Nephron progenitor cell (in vitro differentiated cells): Measurements from ENCODE around the gene MGLL.

Source experiments
- DNase-seq: peaks from one replicate; pipeline ENCODE4 v3.0.0; 2021
- H3K27ac Mint-ChIP-seq: 2 replicates; pipeline ENCODE4 v1.8.0; 2021; ENCODE audit warnings: mild to moderate bottlenecking, moderate library complexity, mixed read lengths
- H3K27me3 Mint-ChIP-seq: 2 replicates; pipeline ENCODE4 v1.8.0; 2021; ENCODE audit warnings: mild to moderate bottlenecking, low read depth, mixed read lengths; ENCODE audit not compliant: poor library complexity
- H3K36me3 Mint-ChIP-seq: 2 replicates; pipeline ENCODE4 v1.8.0; 2021; ENCODE audit warnings: low read depth, mixed read lengths
- H3K4me1 Mint-ChIP-seq: 2 replicates; pipeline ENCODE4 v1.8.0; 2021; ENCODE audit warnings: mixed read lengths
- H3K4me3 Mint-ChIP-seq: 2 replicates; pipeline ENCODE4 v1.8.0; 2021; ENCODE audit warnings: mild to moderate bottlenecking, moderate library complexity, mixed read lengths
- H3K9me3 Mint-ChIP-seq: 2 replicates; pipeline ENCODE4 v1.8.0; 2021; ENCODE audit warnings: mild to moderate bottlenecking, moderate library complexity, mixed read lengths
- TF ChIP-seq, protein P1 (sequence below): fragments of 200-600 bp; sonication (generic); IDR thresholded peaks from 2 replicates; pipeline ENCODE4 v1.5.0; 2021; ENCODE audit warnings: antibody characterized with exemption

MGLL gene

DNA sequence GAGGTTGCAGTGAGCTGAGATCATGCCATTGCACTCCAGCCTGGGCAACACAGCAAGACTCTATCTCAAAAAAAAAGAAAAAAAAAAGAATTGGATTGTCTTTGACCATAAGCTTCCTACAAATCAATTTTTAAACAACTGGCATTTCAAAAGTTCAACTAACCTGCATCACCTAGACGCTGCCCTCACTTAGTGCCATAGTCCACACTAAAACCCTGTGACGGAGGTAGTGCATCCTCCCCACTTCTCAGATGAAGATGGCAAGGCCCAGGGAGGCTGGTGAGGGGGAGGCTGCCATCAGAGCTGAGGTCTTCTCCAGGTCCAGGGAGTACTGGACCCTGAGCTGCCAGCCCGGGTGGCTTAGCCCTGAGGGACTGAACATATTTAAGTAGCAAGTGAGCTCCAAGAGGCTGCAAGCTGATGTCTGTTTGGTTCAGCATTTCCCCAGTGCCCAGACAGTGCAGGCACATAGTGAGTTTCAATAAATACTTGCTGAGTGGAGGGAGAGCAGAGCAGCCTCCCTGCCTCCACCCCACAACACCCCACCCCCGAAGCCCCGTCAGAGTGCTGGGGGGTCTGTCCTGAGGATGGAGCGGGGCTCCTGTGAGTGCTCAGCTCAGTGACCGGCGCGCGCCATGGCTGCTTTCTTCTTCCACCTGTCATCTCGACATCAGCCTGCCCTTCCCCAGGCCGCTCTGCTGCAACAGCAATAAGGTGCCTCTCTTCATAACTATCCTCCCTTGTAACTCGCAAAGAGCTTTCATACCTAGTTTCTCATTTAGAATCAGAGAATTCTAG lies 52.8 kb downstream of the MGLL start:
- Mint-ChIP-seq H3K4me3 (no peak overlapping the region), H3K27ac (no peak overlapping the region), H3K4me1 (no peaks in the 10 kb centered on the region), H3K27me3 (peaks cover 3% of the 10 kb centered on the region), H3K36me3 (peaks cover 8% of the 10 kb centered on the region), H3K9me3 (peaks cover 17% of the 10 kb centered on the region)
- TF ChIP-seq, protein P1, sequence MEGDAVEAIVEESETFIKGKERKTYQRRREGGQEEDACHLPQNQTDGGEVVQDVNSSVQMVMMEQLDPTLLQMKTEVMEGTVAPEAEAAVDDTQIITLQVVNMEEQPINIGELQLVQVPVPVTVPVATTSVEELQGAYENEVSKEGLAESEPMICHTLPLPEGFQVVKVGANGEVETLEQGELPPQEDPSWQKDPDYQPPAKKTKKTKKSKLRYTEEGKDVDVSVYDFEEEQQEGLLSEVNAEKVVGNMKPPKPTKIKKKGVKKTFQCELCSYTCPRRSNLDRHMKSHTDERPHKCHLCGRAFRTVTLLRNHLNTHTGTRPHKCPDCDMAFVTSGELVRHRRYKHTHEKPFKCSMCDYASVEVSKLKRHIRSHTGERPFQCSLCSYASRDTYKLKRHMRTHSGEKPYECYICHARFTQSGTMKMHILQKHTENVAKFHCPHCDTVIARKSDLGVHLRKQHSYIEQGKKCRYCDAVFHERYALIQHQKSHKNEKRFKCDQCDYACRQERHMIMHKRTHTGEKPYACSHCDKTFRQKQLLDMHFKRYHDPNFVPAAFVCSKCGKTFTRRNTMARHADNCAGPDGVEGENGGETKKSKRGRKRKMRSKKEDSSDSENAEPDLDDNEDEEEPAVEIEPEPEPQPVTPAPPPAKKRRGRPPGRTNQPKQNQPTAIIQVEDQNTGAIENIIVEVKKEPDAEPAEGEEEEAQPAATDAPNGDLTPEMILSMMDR = no peak
- DNase-seq = no peak

DNA sequence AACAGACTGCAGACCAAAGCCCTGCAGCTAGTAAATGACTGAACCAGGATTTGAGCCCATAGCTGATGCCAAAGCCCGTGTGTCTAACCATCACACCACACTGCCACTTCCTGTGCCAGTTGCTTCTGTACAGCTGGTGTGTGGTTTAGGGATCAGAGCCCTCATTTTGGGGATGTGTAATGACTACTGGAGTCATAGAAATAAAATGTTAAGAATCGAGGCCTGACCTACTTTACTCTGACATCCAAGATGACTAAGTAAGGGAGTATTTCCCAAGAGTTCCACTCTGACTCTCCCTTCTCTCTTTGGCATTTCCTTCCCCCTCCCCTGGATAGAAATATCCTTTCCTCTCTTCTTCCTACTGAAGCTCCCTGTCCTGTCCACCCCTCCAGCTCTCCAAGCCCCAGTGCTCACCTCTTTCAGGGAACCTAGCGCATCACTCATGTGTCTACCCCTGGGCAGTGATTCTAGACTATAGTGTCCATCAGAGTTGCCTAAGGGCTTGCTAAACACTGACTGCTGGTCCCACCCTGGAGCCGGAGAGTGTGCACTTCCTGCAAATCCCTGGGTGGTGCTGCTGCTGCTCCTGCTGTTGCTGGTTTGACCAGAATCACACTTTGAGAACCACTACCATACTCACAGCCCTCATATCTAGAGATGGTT lies 53.8 kb downstream of the MGLL start:
- peaks cover 4% of the 10 kb centered on the region for H3K4me1 Mint-ChIP-seq
- peaks cover 17% of the 10 kb centered on the region for H3K9me3 Mint-ChIP-seq
- H3K27me3 Mint-ChIP-seq = peaks cover 3% of the 10 kb centered on the region
- TF ChIP-seq, protein P1 = no peak
- H3K27ac Mint-ChIP-seq = no peak overlapping the region
- no peak for DNase-seq
- H3K4me3 Mint-ChIP-seq = no peak overlapping the region
- H3K36me3 Mint-ChIP-seq = peaks cover 8% of the 10 kb centered on the region

DNA sequence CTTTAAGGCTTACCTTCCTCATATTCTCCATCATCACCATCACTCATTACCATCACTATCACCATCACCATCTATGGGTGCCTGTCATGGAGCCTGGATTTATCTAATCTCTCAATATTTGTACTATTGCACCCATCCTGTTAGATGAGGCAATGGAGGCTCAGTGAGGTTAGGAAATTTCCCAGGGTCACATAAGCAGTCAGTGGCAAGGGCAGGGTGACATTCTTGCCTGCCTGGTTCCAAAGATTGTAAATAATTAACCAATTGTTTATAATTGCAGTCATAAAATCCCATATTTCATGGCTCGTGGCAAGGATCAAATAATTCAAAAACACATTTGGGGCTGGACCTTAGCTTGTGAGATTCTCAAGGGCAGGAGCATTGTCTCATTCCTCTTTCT lies 55.2 kb downstream of the MGLL start:
- Mint-ChIP-seq H3K4me1 (peaks cover 13% of the 10 kb centered on the region), H3K9me3 (peaks cover 17% of the 10 kb centered on the region), H3K36me3 (peaks cover 8% of the 10 kb centered on the region), H3K4me3 (no peak overlapping the region), H3K27ac (no peak overlapping the region), H3K27me3 (peaks cover 5% of the 10 kb centered on the region)
- no peak for DNase-seq
- TF ChIP-seq, protein P1 = no peak

DNA sequence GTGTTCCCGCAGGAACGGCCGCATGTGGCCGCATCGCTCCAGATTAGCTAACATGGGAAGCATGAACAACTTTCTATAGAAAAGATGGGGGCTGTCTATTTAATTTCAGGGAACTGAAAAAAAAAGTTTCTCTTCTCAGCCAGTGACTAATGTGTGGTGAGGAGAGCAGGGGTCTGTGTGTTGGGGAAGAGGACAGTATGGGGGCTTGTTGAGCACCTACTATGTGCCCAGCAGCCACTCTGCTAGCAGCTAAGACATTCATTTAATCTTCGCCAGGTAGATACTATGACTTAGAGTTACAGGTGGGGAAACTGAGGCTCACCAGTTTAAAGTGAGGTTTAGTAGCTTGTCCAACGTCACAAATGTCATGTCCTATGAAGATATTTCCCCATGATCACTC lies 56.6 kb downstream of the MGLL start:
- TF ChIP-seq, protein P1 = no peak
- peaks cover 8% of the 10 kb centered on the region for H3K36me3 Mint-ChIP-seq
- H3K4me1 Mint-ChIP-seq = peaks cover 18% of the 10 kb centered on the region
- DNase-seq = no peak
- no peak overlapping the region for H3K4me3 Mint-ChIP-seq
- H3K27ac Mint-ChIP-seq = no peak overlapping the region
- H3K27me3 Mint-ChIP-seq = peaks cover 8% of the 10 kb centered on the region
- H3K9me3 Mint-ChIP-seq = peaks cover 17% of the 10 kb centered on the region

DNA sequence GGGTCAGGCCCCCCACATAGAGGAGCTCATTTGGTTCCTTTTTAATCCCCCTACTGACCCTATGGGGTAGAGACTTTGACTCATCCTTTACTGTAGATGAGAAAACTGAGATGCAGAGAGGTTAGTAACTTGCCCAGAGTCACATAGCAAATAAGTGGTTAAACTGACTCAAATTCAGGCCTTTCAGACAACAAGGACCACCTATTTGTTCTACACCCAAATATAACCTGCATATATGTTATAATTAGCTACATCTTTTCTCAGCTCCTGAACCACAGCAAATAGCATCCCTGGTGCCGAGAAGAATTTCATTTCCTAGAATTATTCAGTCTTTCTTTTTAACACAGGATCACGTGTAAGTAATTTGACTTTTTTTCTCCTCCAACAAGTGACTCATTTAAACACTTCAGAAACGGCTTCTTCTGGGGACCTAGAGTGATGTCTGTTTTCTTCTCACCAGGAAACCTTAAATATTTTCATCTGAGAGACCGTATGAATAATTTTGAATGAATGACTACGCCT lies 57.4 kb downstream of the MGLL start:
- Mint-ChIP-seq H3K4me1 (peaks cover 18% of the 10 kb centered on the region), H3K36me3 (peaks cover 8% of the 10 kb centered on the region), H3K27me3 (peaks cover 8% of the 10 kb centered on the region), H3K4me3 (no peak overlapping the region), H3K9me3 (peaks cover 17% of the 10 kb centered on the region), H3K27ac (peak overlapping the region; percentile 12)
- TF ChIP-seq, protein P1 = no peak
- no peak for DNase-seq
